ENCODE data around the gene PLEKHN1. TPM values are rescaled to one million over a fixed set of nuclear protein-coding genes. Genes with fewer than 3 reads are reported as not detected.

PLEKHN1 gene
- total and polyA plus RNA-seq, 2 donors from 2014 or later = 14.3 TPM; not detected in 1

GRCh38 chr1:980602-981395 is 14.5 kb downstream of the PLEKHN1 start:
- TF ChIP-seq CTCF (IDR thresholded peaks at IDR 0.05; ENCODE audit: borderline replicate concordance, extremely low read depth, insufficient read depth) = no peak
- intact Hi-C loops (cut with DNase I) = no loop called here

DNA sequence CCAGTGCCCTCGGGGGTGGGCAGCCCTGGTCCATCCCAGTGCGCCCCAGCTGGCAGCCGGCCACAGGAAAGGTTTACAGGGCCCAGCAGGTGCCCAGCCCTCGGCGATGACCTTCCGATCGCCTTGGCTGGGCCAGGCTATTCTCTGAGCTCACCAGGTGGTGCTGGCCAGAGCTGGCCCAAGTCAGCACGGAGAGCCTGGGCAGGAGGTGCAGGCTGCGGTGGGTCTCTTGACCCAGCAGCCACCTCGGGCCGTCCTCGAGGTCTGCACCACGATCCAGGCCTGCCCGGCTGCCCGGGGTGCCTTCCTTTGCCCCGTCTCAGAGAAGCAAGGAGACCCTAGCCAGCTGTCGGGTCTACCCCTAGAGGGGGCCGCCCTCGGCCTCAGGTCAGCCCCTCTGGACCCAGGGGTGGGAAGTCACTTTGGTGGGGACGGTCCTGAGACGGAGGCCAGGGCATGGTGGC is 15.2 kb downstream of the PLEKHN1 start:
- no peaks in the 10 kb centered on the region for H3K4me1 ChIP-seq (ENCODE audit: control insufficient read depth in 2 of 3, insufficient read depth in 2 of 3, low read depth in 1 of 3, low read length in 3 of 3)
- no peaks in the 10 kb centered on the region for H3K27me3 ChIP-seq (ENCODE audit: control insufficient read depth, insufficient read depth, low read length)
- H3K36me3 ChIP-seq (ENCODE audit: control insufficient read depth in 2 of 3, insufficient read depth in 3 of 3, low read length in 3 of 3) = no peaks in the 10 kb centered on the region
- no peak overlapping the region for H3K4me3 ChIP-seq (ENCODE audit: low read length in 3 of 3)
- no peaks in the 10 kb centered on the region for H3K9me3 ChIP-seq (ENCODE audit: control insufficient read depth in 2 of 3, insufficient read depth in 1 of 3, low read length in 3 of 3)
- TF ChIP-seq CTCF (IDR thresholded peaks at IDR 0.05; ENCODE audit: borderline replicate concordance, extremely low read depth, insufficient read depth) = no peak
- intact Hi-C loops (cut with DNase I) = no loop called here
- DNase-seq = peak in 1 of 5 donors; percentile 35
- FAIRE-seq = no peak
- peak overlapping the region in 1 of 3 donors; percentile 26 for H3K9ac ChIP-seq (ENCODE audit: low read length in 3 of 3)
- peak overlapping the region; percentile 54 to 57 for H3K27ac ChIP-seq (ENCODE audit: low read depth in 2 of 2, low read length in 2 of 2)

More at GRCh38 chr1:980602-981395, 14.5 kb downstream of the PLEKHN1 start:
- H3K4me3 ChIP-seq (ENCODE audit: low read length in 3 of 3) = no peak overlapping the region
- no peak overlapping the region for H3K9ac ChIP-seq (ENCODE audit: low read length in 3 of 3)
- peak overlapping the region in 1 of 2 donors; percentile 57 for H3K27ac ChIP-seq (ENCODE audit: low read depth in 2 of 2, low read length in 2 of 2)
- H3K9me3 ChIP-seq (ENCODE audit: control insufficient read depth in 2 of 3, insufficient read depth in 1 of 3, low read length in 3 of 3) = no peaks in the 10 kb centered on the region
- no peaks in the 10 kb centered on the region for H3K27me3 ChIP-seq (ENCODE audit: control insufficient read depth, insufficient read depth, low read length)
- H3K36me3 ChIP-seq (ENCODE audit: control insufficient read depth in 2 of 3, insufficient read depth in 3 of 3, low read length in 3 of 3) = no peaks in the 10 kb centered on the region
- FAIRE-seq (no peak), DNase-seq (peak in 2 of 5 donors; percentile 39 to 87)
- H3K4me1 ChIP-seq (ENCODE audit: control insufficient read depth in 2 of 3, insufficient read depth in 2 of 3, low read depth in 1 of 3, low read length in 3 of 3) = peaks cover 0 to 4% (median 0%) of the 10 kb centered on the region in 3 donors

- Histone ChIP-seq H3K27ac (ENCODE audit: low read depth in 2 of 2, low read length in 2 of 2) (peak within 1 kb of the TSS; percentile 54 to 57), H3K9me3 (ENCODE audit: control insufficient read depth in 2 of 3, insufficient read depth in 1 of 3, low read length in 3 of 3) (no peaks in the 10 kb centered on the region), H3K36me3 (ENCODE audit: control insufficient read depth in 2 of 3, insufficient read depth in 3 of 3, low read length in 3 of 3) (no peaks in the 10 kb centered on the region), H3K9ac (ENCODE audit: low read length in 3 of 3) (peak within 1 kb of the TSS in 1 of 3 donors; percentile 26), H3K4me3 (ENCODE audit: low read length in 3 of 3) (no peak within 1 kb of the TSS), H3K27me3 (ENCODE audit: control insufficient read depth, insufficient read depth, low read length) (no peaks in the 10 kb centered on the region), H3K4me1 (ENCODE audit: control insufficient read depth in 2 of 3, insufficient read depth in 2 of 3, low read depth in 1 of 3, low read length in 3 of 3) (no peaks in the 10 kb centered on the region)
- DNase-seq (peak in 2 of 5 donors; percentile 41 to 78), FAIRE-seq (no peak)
- no peak for TF ChIP-seq CTCF (IDR thresholded peaks at IDR 0.05; ENCODE audit: borderline replicate concordance, extremely low read depth, insufficient read depth)
- intact Hi-C loops (cut with DNase I) = no loop called here
Measured at GRCh38 chr1:981955-982558, 15.8 kb downstream of the PLEKHN1 start, which contains the start of gene PERM1. PERM1 (minus strand) TSS chr1:982093; CDS start chr1:981029, 1,064 bp downstream.

Data from kidney (tissue), 14 donors.